ENCODE results near the gene ALOX15B. TPM values are rescaled to one million over a fixed set of nuclear protein-coding genes. Genes with fewer than 3 reads are reported as not detected.

The ALOX15B gene
- total and polyA plus RNA-seq, 5 donors from 2014 or later: not detected

- Mint-ChIP-seq H3K4me3 (no peak overlapping the region), H3K27me3 (peaks cover 60% of the 10 kb centered on the region), H3K36me3 (no peaks in the 10 kb centered on the region), H3K27ac (no peak overlapping the region), H3K4me1 (no peaks in the 10 kb centered on the region), H3K9me3 (no peaks in the 10 kb centered on the region)
- DNase-seq (no peak), ATAC-seq (ENCODE audit: low read depth in 2 of 2) (no peak)
- H3K36me3 ChIP-seq (ENCODE audit: control insufficient read depth, insufficient read depth, low read length): no peaks in the 10 kb centered on the region
- H3K4me3 ChIP-seq (ENCODE audit: low read depth, low read length): no peak overlapping the region
- peaks cover 31% of the 10 kb centered on the region for H3K27me3 ChIP-seq (ENCODE audit: control insufficient read depth, insufficient read depth, low read length)
- no peak overlapping the region for H3K27ac ChIP-seq (ENCODE audit: insufficient read depth, low read length, poor library complexity, severe bottlenecking)
- no peaks in the 10 kb centered on the region for H3K4me1 ChIP-seq (ENCODE audit: control insufficient read depth, insufficient read depth, low read length, poor library complexity, severe bottlenecking)
- H3K9me3 ChIP-seq (ENCODE audit: control insufficient read depth in 2 of 2, low read length in 2 of 2): no peaks in the 10 kb centered on the region
Observed at GRCh38 chr17:8062435-8062806, 23.6 kb downstream of the ALOX15B start.

- H3K9me3 Mint-ChIP-seq: no peaks in the 10 kb centered on the region
- H3K4me1 Mint-ChIP-seq: no peaks in the 10 kb centered on the region
- H3K27me3 Mint-ChIP-seq: peaks cover 59% of the 10 kb centered on the region
- Histone ChIP-seq H3K4me3 (ENCODE audit: low read depth, low read length) (no peak overlapping the region), H3K4me1 (ENCODE audit: control insufficient read depth, insufficient read depth, low read length, poor library complexity, severe bottlenecking) (no peaks in the 10 kb centered on the region), H3K27me3 (ENCODE audit: control insufficient read depth, insufficient read depth, low read length) (peaks cover 31% of the 10 kb centered on the region), H3K36me3 (ENCODE audit: control insufficient read depth, insufficient read depth, low read length) (no peaks in the 10 kb centered on the region), H3K9me3 (ENCODE audit: control insufficient read depth in 2 of 2, low read length in 2 of 2) (no peaks in the 10 kb centered on the region), H3K27ac (ENCODE audit: insufficient read depth, low read length, poor library complexity, severe bottlenecking) (no peak overlapping the region)
- H3K36me3 Mint-ChIP-seq: no peaks in the 10 kb centered on the region
- H3K27ac Mint-ChIP-seq: no peak overlapping the region
- ATAC-seq (ENCODE audit: low read depth in 2 of 2): no peak
- no peak for DNase-seq
- no peak overlapping the region for H3K4me3 Mint-ChIP-seq
Observed at GRCh38 chr17:8062807-8063483, 24.1 kb downstream of the ALOX15B start.

- no peak overlapping the region for H3K27ac ChIP-seq (ENCODE audit: insufficient read depth, low read length, poor library complexity, severe bottlenecking)
- no peak overlapping the region for H3K27ac Mint-ChIP-seq
- H3K9me3 ChIP-seq (ENCODE audit: control insufficient read depth in 2 of 2, low read length in 2 of 2): no peaks in the 10 kb centered on the region
- DNase-seq: no peak
- H3K4me1 Mint-ChIP-seq: no peaks in the 10 kb centered on the region
- ATAC-seq (ENCODE audit: low read depth in 2 of 2): no peak
- no peak overlapping the region for H3K4me3 Mint-ChIP-seq
- peaks cover 59% of the 10 kb centered on the region for H3K27me3 Mint-ChIP-seq
- peaks cover 28% of the 10 kb centered on the region for H3K27me3 ChIP-seq (ENCODE audit: control insufficient read depth, insufficient read depth, low read length)
- H3K4me3 ChIP-seq (ENCODE audit: low read depth, low read length): no peak overlapping the region
- H3K9me3 Mint-ChIP-seq: no peaks in the 10 kb centered on the region
- H3K36me3 Mint-ChIP-seq: no peaks in the 10 kb centered on the region
- H3K4me1 ChIP-seq (ENCODE audit: control insufficient read depth, insufficient read depth, low read length, poor library complexity, severe bottlenecking): no peaks in the 10 kb centered on the region
- no peaks in the 10 kb centered on the region for H3K36me3 ChIP-seq (ENCODE audit: control insufficient read depth, insufficient read depth, low read length)
Observed at GRCh38 chr17:8063761-8064534, 25.1 kb downstream of the ALOX15B start.

- H3K27ac ChIP-seq (ENCODE audit: insufficient read depth, low read length, poor library complexity, severe bottlenecking): no peak overlapping the region
- no peak overlapping the region for H3K4me3 Mint-ChIP-seq
- H3K4me1 Mint-ChIP-seq: no peaks in the 10 kb centered on the region
- no peaks in the 10 kb centered on the region for H3K36me3 Mint-ChIP-seq
- no peaks in the 10 kb centered on the region for H3K9me3 ChIP-seq (ENCODE audit: control insufficient read depth in 2 of 2, low read length in 2 of 2)
- no peak for ATAC-seq (ENCODE audit: low read depth in 2 of 2)
- H3K9me3 Mint-ChIP-seq: no peaks in the 10 kb centered on the region
- H3K4me1 ChIP-seq (ENCODE audit: control insufficient read depth, insufficient read depth, low read length, poor library complexity, severe bottlenecking): no peaks in the 10 kb centered on the region
- peaks cover 21% of the 10 kb centered on the region for H3K27me3 ChIP-seq (ENCODE audit: control insufficient read depth, insufficient read depth, low read length)
- no peak for DNase-seq
- H3K27me3 Mint-ChIP-seq: peaks cover 56% of the 10 kb centered on the region
- H3K27ac Mint-ChIP-seq: no peak overlapping the region
- H3K36me3 ChIP-seq (ENCODE audit: control insufficient read depth, insufficient read depth, low read length): no peaks in the 10 kb centered on the region
- no peak overlapping the region for H3K4me3 ChIP-seq (ENCODE audit: low read depth, low read length)
Observed at GRCh38 chr17:8064561-8065019, 25.7 kb downstream of the ALOX15B start.

GRCh38 chr17:8066841-8067775 is 28.2 kb downstream of the ALOX15B start:
- H3K9me3 Mint-ChIP-seq: no peaks in the 10 kb centered on the region
- H3K27ac Mint-ChIP-seq: no peak overlapping the region

GRCh38 chr17:8067806-8068205 is 28.9 kb downstream of the ALOX15B start:
- H3K36me3 ChIP-seq (ENCODE audit: control insufficient read depth, insufficient read depth, low read length): no peaks in the 10 kb centered on the region
- no peak overlapping the region for H3K4me3 Mint-ChIP-seq
- DNase-seq: no peak
- no peak overlapping the region for H3K27ac ChIP-seq (ENCODE audit: insufficient read depth, low read length, poor library complexity, severe bottlenecking)
- H3K4me1 Mint-ChIP-seq: peaks cover 0 to 7% (median 4%) of the 10 kb centered on the region in 4 donors
- no peaks in the 10 kb centered on the region for H3K36me3 Mint-ChIP-seq
- no peak for ATAC-seq (ENCODE audit: low read depth in 2 of 2)
- no peaks in the 10 kb centered on the region for H3K9me3 ChIP-seq (ENCODE audit: control insufficient read depth in 2 of 2, low read length in 2 of 2)
- peaks cover 47% of the 10 kb centered on the region for H3K27me3 Mint-ChIP-seq
- peaks cover 14% of the 10 kb centered on the region for H3K27me3 ChIP-seq (ENCODE audit: control insufficient read depth, insufficient read depth, low read length)
- H3K27ac Mint-ChIP-seq: no peak overlapping the region
- peaks cover 8% of the 10 kb centered on the region for H3K4me1 ChIP-seq (ENCODE audit: control insufficient read depth, insufficient read depth, low read length, poor library complexity, severe bottlenecking)
- no peaks in the 10 kb centered on the region for H3K9me3 Mint-ChIP-seq
- no peak overlapping the region for H3K4me3 ChIP-seq (ENCODE audit: low read depth, low read length)

More at GRCh38 chr17:8066841-8067775, 28.2 kb downstream of the ALOX15B start:
- DNase-seq (no peak), ATAC-seq (ENCODE audit: low read depth in 2 of 2) (no peak)
- Histone ChIP-seq H3K27ac (ENCODE audit: insufficient read depth, low read length, poor library complexity, severe bottlenecking) (no peak overlapping the region), H3K9me3 (ENCODE audit: control insufficient read depth in 2 of 2, low read length in 2 of 2) (no peaks in the 10 kb centered on the region), H3K36me3 (ENCODE audit: control insufficient read depth, insufficient read depth, low read length) (no peaks in the 10 kb centered on the region), H3K4me3 (ENCODE audit: low read depth, low read length) (no peak overlapping the region), H3K27me3 (ENCODE audit: control insufficient read depth, insufficient read depth, low read length) (peaks cover 18% of the 10 kb centered on the region), H3K4me1 (ENCODE audit: control insufficient read depth, insufficient read depth, low read length, poor library complexity, severe bottlenecking) (peaks cover 1% of the 10 kb centered on the region)
- no peaks in the 10 kb centered on the region for H3K36me3 Mint-ChIP-seq
- peaks cover 0 to 2% (median 0%) of the 10 kb centered on the region in 4 donors for H3K4me1 Mint-ChIP-seq
- peaks cover 47% of the 10 kb centered on the region for H3K27me3 Mint-ChIP-seq
- no peak overlapping the region for H3K4me3 Mint-ChIP-seq

- no peak overlapping the region for H3K4me3 Mint-ChIP-seq
- no peaks in the 10 kb centered on the region for H3K36me3 Mint-ChIP-seq
- peaks cover 50% of the 10 kb centered on the region for H3K27me3 Mint-ChIP-seq
- H3K4me1 Mint-ChIP-seq: peaks cover 0 to 18% (median 9%) of the 10 kb centered on the region in 4 donors
- no peak overlapping the region for H3K27ac Mint-ChIP-seq
- Histone ChIP-seq H3K36me3 (ENCODE audit: control insufficient read depth, insufficient read depth, low read length) (no peaks in the 10 kb centered on the region), H3K4me1 (ENCODE audit: control insufficient read depth, insufficient read depth, low read length, poor library complexity, severe bottlenecking) (peaks cover 20% of the 10 kb centered on the region), H3K27me3 (ENCODE audit: control insufficient read depth, insufficient read depth, low read length) (peaks cover 8% of the 10 kb centered on the region), H3K27ac (ENCODE audit: insufficient read depth, low read length, poor library complexity, severe bottlenecking) (no peak overlapping the region), H3K9me3 (ENCODE audit: control insufficient read depth in 2 of 2, low read length in 2 of 2) (no peaks in the 10 kb centered on the region), H3K4me3 (ENCODE audit: low read depth, low read length) (no peak overlapping the region)
- ATAC-seq (ENCODE audit: low read depth in 2 of 2): no peak
- H3K9me3 Mint-ChIP-seq: peaks cover 0 to 2% (median 0%) of the 10 kb centered on the region in 7 donors
- DNase-seq: no peak
Observed at GRCh38 chr17:8068736-8069586, 30.1 kb downstream of the ALOX15B start.
